Left ventricle myocardium superior (tissue), 1 donor: Measurements from ENCODE around the gene DES. TPM values are rescaled to one million over a fixed set of nuclear protein-coding genes. Genes with fewer than 3 reads are reported as not detected.

ENCODE experiments used
- ATAC-seq: fragments of 200-7000 bp; cut with Tn5 transposase; one replicate; pipeline ENCODE4 v1.9.1; 2020; ENCODE audit warnings: mild to moderate bottlenecking, moderate library complexity
- DNase-seq: peaks from one replicate; pipeline ENCODE4 v3.0.0-alpha.2; 2020
- intact Hi-C: fragments of 100-400 bp; cut with micrococcal nuclease; formaldehyde crosslinking; loops from one replicate; pipeline ENCODE4 v1.11.0; 2022
- total RNA-seq: library from RNA; stranded (reverse); fragmentation: NEBNext Ultra II Directional; extraction: Animal tissue kit (Norgen Biotek cat#: 25700); gene quantifications from one replicate; pipeline ENCODE4 v1.2.1, GENCODE V29; 2021
- donor health status: DM: no; HTN: yes; CAD: no; lungs with severe emphysema.

DES gene
- total RNA-seq, 1 donor from 2014 or later = 14,457 TPM

DNA sequence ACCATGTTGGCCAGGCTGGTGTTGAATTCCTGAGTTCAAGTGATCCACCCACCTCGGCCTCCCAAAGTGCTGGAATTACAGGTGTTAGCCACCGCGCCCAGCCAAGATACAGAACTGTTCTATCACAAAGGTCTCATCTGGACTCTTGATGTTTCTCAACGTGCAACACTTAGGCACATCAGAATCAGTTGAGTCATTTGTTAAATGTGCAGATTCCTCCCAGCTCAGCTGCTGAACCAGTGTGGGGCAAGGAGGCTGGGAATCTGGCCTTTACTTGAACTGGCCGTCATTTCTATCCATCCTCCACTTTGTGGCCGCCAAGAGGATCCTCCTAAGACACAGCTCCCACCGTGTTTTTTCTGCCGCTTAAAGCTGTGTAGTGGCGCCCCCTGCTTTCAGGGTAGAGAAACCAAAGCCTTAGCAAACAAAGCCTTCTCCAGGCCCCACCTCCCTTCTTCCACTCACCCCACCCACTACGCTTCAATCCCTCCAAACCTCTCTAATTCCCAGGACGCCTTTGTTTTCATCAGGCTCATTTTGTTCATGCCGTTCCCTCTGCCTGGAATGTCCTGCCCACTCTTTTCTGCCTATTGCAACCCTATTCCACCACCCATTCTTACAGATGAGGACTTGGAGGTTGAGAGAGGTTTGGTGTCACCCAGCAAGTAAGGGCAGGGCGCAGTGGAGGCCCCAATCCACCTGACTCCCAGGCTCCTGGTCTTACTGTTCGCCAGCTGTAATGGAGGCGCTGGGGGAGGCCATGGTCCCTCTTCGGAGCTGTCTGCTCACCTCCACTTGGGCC is 15.7 kb downstream of the DES start:
- intact Hi-C loops = no loop called here
- DNase-seq (peak; percentile 51), ATAC-seq (peak; percentile 43)

DNA sequence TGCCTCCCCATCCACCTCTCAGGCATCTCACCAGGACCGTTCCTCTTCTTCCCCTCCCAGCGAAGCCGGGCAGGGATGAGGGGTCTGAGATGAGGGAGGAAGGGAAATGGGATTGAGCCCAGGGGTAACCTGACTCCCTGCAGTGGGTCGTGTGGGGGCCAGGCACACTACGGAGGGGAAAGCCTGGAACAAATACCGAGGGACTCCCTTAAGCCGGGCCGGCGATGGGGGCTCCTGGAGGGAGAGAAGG is 16.2 kb downstream of the DES start:
- ATAC-seq (no peak), DNase-seq (no peak)
- intact Hi-C loops = no loop called here

DNA sequence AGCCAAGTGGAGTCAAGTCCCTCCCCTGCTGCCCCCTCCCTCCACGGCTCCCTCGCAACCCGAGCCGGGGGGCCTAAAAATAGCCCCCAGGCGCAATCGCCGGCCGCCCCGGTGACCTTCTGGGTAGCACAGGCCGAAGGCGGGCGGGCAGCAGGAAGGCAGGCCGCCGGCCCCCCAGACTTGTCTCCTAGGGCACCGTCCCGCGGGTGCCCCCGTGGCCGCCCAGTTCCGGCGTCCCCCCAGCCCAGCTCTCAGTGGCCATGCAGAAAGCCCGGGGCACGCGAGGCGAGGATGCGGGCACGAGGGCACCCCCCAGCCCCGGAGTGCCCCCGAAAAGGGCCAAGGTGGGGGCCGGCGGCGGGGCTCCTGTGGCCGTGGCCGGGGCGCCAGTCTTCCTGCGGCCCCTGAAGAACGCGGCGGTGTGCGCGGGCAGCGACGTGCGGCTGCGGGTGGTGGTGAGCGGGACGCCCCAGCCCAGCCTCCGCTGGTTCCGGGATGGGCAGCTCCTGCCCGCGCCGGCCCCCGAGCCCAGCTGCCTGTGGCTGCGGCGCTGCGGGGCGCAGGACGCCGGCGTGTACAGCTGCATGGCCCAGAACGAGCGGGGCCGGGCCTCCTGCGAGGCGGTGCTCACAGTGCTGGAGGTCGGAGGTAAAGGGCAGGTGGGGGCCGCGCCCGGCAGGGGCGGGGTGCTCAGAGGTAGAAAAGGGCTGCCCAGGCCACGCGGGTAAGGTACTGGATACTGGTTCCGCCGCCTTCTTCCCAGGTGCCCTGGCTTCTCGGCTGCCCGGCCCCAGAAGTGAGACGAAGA is 16.7 kb downstream of the DES start, which contains the start of gene SPEG:
TSS of gene SPEG (plus strand) at position 126 of the 808 bp plus-strand sequence. CDS start at position 261, 135 bp downstream.
- peak; percentile 62 for DNase-seq
- intact Hi-C loops = no loop called here
- peak; percentile 60 for ATAC-seq

DNA sequence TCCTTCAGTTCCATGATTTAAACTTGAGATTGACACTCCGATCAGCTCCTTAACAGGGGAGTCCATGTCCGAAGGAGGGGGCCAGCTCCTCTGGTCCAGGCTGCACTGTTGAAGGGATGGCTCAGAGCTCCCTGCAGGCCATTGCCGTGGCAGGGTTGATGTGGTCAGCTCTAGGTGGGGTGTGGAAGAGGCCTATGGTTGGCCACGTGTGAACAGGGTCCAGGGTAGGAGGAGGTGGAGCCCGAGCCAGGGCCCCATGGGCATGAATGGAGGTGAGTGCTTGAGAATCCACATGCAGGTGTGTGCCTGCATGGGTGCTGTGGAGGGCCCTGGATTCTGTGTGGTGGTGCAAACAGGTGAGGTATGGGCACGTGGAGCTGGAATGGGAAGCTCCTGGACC is 17.5 kb downstream of the DES start:
- no peak for DNase-seq
- intact Hi-C loops = no loop called here
- peak; percentile 1 for ATAC-seq

DNA sequence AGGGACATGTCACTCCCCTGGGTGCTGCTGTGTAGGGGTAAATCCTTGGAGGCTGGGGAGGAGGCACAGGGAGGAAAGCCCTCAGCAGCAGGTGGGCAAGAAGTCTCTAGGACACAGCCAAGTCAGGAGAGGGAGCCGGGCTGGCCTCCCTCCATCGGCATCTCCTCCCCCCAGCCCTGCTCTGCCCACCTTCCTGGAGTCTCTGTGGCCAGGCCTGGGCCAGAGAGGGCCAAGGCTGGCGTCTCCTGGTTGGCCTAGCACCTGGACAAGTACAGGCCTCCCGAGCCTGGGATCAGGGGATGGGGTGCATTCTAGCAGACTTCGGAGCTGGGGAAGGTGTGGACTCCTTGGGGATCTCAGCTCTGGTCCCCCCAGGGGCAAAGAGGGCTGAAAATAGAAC is 18.3 kb downstream of the DES start:
- DNase-seq (no peak), ATAC-seq (no peak)
- intact Hi-C loops = no loop called here

DNA sequence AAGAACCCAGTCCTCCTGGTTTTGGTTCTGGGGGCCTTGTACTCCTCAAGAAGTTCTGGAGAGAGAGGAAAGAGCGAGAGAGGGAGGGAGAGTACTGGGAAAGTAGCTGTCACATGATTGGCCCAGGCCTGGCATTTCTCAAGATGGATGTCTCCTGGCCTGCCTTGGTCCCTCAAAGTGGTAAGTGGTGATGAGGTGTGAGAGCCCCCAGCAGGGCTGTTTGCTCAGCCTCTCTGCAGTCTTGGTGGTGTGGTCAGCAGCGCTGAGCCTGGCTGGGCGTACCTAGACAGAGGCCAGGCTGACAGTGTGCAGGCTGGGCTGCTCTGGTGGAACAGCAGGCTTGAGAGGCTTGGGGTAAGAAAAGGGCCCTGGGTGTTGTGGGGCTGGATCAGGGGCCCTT is 19.0 kb downstream of the DES start:
- DNase-seq = peak; percentile 31
- intact Hi-C loops = no loop called here
- no peak for ATAC-seq

DNA sequence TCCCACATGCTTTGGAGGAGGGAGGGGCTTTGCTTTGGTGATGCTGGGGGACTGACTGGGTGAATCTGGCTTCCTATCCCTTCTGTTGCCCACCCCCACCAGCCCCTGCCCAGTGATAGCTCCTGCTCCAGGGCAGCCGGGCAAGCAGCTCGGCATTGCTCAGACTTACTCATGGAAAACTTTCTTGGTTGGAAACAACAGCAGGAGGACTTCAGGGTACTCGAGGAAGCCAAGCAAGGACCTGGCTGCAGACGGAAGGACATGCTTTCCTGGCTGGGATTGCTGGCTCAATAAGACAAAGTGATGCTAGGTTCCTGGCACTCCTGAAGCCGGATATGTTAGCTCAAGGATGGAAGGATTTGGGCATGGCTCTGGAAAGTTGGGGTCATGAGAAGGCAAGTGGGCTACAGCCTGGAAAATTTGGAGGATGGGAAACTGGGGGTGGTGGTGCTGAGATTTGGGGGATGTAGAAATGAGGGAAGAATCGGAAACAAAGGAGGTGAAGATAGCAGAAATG is 19.6 kb downstream of the DES start:
- intact Hi-C loops = no loop called here

DNA sequence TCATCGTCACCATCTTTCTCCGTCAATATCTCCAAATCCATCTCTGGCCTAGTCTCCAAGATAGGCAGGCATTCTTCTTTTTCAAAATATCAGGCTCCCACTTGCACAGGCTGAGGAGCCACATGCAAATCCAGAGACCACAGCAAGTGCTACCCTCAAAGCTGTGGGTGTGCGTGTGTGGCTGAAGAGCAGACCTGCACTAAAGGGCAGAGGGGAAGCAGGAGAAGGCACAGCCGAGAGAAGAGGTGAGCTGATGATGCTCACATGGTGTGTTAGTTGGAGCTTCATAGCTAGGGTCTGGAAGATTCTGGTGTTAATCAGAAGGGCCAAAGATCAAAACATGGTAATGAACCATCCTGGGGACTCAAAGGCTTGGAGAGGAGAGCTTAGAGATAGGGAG is 20.3 kb downstream of the DES start:
- ATAC-seq (no peak), DNase-seq (no peak)
- intact Hi-C loops = no loop called here

More for the DNA sequence above, 19.6 kb downstream of the DES start:
- ATAC-seq = no peak
- no peak for DNase-seq

DNA sequence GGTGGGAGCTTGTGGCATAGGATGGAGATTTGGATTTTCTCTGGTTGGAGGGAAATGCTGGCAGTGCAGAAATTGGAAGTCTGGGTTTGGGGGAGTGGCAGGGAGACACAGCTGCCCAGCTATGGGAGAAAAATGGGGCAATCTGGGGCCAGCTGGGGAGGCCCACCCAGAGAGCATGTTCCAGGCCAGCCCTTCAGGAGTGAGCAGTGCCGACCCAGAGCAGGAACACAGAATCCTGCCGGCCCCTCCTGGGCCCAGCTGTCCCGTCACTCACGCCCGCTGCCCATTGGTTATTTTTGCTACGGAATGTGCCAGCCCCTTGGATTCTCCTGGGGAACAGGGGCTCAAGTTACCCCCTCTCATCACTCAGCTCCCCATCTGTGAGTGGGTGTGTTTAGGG is 21.3 kb downstream of the DES start:
- DNase-seq = no peak
- intact Hi-C loops = no loop called here
- no peak for ATAC-seq

DNA sequence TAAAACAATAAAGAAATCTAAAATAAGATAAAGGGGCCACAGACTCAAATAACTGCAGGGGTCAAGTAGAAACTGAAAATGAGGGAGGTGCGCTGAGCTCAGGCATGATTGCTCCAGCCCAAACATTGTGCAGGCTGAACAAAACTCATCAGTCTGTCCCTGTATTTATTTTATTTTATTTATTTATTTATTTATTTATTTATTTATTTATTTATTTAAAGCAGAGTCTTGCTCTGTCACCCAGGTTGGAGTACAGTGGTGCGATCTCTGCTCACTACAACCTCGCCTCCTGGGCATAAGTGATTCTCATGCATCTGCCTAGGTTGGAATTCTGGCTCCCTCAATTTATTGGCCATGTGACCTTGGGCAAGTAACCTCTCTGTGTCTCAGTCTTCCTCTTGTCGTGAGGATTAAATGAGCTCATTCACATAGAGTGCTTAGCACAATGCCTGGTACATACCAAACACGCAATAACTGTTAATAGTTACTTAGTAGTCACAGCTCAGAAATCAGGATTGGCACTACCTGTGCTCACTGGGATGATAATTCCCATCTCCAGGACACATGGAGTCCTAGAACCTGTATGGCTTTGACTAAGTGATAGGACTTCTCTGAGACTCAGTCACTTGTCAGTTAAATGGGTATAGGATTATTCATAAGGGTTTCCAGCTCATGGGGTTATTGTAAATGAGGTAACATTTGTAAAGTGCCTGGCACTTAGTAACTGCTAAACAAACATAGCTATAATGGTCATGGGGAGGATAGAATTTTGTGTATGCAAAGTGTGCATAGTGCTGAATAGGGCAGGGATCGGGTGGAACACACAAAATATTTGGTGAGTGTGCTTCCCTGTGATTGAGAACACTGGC is 22.4 kb downstream of the DES start:
- ATAC-seq (no peak), DNase-seq (no peak)
- intact Hi-C loops = no loop called here

DNA sequence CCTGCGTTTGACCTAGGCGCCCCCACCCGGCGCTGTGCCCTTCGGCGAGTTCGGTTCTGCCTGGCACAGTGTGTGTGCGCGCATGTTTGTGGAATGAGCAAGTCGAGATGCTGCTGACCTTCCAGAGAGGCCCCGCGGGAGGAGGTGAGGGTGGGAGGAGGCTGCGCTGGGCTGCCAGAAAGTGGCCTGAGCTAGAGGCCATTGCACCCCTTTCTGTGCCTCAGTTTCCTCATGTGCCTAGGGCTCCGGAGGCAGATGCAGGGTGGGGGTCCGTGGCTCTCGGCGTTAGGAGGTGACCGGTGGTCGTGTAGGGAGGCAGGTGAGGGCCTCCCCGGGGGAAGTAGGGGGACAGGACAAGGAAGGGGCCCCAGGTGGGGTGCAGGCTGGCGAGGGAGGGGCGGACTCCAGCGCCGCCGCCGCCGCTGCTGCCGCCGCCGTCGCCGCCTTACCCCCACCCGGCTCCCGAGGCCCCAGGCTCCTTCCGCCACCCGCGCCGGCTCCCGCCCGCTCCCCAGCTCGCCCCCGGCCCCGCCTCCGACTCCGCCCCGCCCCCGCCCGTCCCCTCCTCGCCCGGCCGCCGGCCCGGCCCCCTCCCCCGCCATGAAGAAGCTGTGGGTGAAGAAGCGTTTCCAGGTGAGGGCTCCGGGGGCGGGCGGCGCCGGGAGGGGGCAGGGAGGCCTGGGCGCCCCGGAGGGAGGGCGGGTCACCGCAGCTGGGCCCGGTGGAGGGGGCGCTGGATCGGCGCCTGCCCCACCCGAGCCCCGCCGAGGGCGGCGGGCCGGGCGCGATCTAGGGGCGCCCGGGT is 23.5 kb downstream of the DES start:
- DNase-seq (peak; percentile 66), ATAC-seq (peak; percentile 64)
- intact Hi-C loops = no loop called here

DNA sequence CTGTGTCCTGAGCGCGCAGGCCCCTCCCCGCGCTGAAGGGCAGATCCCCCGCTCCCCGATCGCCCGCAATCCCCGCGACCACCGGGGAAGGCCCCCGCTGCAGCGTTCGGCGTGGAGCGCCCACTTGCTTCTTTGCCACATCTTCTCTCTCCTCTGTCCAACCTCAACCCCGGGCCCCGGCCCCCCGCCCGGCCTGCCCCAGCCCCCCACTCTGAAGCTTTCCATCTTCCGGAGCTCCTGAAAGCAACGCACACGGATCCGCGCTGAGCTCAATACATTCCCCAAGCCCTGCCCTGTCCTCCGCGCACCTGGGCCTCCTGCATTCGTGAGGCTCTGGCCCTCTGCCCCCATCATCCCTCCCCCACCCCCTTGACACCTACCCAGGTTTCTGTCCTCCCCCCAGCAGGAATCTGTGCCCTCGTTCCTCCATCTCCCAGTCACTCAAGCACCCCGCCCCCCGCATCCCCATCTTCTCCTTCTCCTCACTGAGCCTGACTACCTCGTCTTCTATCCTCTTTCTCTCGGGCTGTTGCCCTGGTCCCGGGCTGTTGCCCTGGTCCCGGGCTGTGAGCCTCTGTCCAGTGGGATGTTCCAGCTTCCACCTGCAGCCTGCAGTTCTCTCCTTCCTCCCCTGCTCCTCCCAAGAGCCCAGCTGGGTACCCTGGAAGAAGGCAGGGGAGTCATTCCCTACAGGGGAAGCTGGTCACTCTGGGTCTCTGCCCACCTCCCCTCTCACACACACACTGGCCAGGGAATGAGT is 24.3 kb downstream of the DES start:
- ATAC-seq (no peak), DNase-seq (no peak)
- intact Hi-C loops = no loop called here

DNA sequence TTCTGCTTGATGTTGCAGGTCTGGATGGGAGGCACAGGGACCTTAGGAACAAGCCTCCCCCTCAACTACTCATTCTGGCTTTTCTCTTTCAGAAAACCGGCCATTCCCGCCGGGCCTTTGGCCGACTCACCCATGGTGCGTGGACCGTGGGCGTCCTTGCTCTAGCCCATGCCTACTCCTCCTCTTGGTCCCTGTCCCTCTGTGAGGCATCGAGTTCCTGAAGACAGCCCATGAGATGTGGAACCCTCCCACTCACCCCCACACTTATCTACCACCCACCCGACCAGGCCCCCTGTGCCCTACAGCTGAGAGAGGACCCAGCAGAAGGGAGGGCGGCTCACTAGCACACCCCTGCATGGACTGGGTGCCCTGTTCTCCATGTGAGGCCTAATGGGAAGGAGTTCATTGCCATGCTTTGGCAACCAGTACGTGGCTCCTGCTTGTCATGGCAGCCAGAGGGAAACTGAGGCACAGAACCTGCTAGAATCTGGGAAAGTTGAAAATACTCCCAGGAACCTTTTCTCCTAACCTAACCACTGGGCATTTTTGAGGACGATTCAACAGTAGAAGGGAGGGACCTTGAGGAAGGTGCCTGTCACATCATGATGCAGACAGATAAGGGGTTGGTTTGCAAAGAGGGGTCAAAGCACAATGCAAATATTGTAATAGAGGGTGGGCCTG is 25.0 kb downstream of the DES start:
- DNase-seq (no peak), ATAC-seq (no peak)
- intact Hi-C loops = no loop called here

DNA sequence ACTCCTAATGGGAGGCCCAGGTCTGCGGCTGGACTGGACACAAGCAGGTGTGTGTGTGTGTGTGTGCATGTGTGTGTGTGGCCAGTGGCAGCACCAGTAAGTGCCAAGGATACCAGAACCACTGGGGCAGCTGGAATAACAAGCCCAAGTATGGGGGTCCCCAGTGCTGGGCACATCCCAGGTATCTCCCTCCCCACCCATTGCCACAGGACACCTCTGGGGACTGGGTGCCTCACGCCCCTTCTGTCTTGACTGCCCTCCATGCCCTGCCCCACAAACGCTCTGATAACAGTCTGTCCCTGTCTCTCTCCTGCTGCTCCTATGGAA is 25.5 kb downstream of the DES start:
- intact Hi-C loops = no loop called here
- no peak for DNase-seq
- no peak for ATAC-seq

DNA sequence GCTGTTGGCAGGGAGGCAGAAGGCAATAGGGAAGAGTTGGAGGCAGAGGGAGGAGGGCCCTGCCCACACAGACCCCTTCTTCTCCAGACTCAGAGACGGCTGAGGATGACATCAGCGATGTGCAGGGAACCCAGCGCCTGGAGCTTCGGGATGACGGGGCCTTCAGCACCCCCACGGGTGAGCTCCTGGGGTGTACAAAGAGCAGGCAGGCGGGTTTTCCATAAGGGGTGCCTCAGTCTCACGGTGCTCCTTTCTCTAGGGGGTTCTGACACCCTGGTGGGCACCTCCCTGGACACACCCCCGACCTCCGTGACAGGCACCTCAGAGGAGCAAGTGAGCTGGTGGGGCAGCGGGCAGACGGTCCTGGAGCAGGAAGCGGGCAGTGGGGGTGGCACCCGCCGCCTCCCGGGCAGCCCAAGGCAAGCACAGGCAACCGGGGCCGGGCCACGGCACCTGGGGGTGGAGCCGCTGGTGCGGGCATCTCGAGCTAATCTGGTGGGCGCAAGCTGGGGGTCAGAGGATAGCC is 26.5 kb downstream of the DES start:
- no peak for ATAC-seq
- DNase-seq = no peak
- intact Hi-C loops = no loop called here

DNA sequence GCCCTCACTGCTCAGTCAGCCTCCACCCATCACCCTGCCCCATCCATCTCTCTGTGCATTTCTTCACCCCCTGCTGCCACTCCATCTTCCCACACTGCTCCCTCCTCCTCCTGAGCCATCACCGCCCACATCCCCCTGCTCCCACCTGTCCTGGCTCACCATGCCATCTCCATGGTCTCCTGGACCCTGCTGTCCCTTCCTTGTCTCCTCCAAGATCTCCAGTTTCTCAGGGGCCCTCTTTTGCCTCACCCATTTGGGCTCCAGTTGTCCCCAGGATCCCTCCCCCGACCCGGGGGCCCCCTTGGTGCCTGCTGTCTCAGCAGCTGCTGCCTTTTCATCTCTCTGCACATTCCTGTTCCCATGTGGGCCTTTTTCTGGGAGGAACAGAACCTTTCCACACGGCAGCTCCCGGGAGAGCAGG is 27.1 kb downstream of the DES start:
- intact Hi-C loops = no loop called here
- ATAC-seq (no peak), DNase-seq (no peak)

DNA sequence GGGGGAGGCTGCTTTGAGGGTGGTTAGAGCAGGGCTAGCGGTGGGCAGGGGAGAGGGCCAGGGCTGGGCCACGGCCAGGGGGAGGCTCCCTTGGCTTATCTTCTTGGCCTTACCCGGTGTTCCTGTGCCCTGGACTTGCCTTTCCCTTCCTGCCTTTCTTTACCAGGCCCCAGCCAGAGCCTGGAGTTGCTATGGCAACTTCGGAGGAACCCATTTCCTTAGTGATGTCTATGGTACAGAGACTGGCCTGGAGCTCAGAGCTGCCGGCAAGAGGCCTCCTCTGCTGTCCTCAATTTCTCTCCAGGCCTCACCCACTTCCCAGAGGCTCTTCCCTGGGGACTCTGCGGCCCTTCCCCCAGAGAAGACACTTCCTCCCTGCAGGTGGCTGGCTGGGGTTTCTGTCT is 27.9 kb downstream of the DES start:
- intact Hi-C loops = no loop called here
- peak; percentile 65 for DNase-seq

DNA sequence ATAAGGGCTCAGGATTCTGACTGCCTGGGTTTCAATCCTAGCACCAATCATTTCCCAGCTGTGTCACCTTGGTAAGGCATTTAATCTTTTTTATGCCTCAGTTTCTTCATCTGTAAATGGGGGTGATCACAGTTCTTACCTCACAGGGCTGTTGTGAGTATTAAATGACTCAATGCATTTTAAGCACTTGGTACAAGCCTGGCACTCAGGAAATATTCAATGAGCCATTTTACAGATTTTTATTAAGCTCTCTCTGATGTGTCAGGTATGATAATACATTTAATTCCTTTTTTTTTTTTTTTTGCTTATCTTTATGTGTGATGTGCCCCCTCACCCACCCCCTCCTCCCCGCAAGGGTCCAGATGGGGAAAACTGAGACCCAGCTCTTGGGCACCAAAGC is 28.5 kb downstream of the DES start:
- intact Hi-C loops = no loop called here
- ATAC-seq = no peak
- DNase-seq = no peak

More for the DNA sequence above, 27.9 kb downstream of the DES start:
- ATAC-seq = peak; percentile 70
